GM21515 (cell line): ENCODE measurements around the gene ZDHHC7.
A peak's percentile ranks its signal among the peaks of the same experiment; 100 is the strongest.
"Not testable (repeated sequence)": the region's sequence is repeated elsewhere in the genome, so short reads cannot be mapped to it uniquely, and the experiment has no call there.

Experiments
- ATAC-seq: cut with Tn5 transposase; IDR thresholded peaks from one replicate; pipeline ENCODE4 v1.9.1; 2021; ENCODE audit not compliant: unreplicated experiment

ZDHHC7 gene, protein sequence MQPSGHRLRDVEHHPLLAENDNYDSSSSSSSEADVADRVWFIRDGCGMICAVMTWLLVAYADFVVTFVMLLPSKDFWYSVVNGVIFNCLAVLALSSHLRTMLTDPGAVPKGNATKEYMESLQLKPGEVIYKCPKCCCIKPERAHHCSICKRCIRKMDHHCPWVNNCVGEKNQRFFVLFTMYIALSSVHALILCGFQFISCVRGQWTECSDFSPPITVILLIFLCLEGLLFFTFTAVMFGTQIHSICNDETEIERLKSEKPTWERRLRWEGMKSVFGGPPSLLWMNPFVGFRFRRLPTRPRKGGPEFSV

DNA sequence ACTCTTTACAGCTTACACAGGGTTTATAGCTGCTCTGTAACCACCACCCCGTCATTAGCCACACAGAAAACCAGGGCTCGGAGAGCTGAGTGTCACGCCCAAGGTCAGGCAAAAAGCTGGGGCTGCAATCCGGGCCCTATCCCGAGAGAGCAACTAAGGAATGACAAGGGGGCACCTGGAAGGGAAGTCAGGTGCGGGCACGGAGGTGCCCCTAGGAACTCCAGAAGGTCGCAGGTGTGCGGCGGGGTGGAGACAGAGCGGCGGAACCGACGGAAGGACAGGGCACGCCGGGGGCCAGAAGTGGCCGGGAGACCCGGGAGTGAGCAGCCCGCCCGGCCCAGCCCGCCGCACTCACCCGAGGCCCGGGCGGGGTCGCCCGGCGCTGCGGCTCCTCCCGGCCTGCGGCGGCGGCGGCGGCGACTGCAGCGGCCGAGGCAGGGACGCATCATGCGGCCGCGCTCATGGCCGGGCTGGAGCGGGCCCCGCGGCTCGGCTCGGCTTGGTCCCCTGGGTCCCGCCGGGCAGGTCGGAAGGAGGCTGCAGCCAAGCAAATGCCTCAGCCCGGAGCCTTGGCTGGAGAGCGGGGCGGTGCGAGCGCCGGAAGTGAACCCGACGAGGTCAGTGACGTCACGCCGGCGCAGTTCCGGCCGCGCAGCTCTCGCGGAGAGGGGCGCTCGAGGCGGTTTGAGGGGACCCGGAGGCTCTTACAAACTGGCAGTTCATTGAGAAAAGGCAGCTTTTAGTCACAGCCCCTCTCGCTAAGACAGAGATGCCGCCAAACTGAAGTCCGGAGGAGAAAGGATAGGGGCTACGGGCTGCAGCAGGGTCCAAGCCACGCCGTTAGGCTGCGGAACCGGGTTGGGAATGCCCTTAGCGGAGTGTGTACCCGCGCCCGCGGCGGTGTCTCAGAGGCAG is at the start of gene ZDHHC7:
TSS of gene ZDHHC7 (minus strand) at position 605 of the 915 bp plus-strand sequence. CDS start 20,917 bp downstream, outside the sequence.
- ATAC-seq, result peak; percentile 95

GRCh38 chr16:85058909-85059308 is 47.6 kb upstream of the ZDHHC7 start:
- ATAC-seq, result no peak

- no peak for ATAC-seq
Observed at GRCh38 chr16:85057948-85058347, 46.6 kb upstream of the ZDHHC7 start.

DNA sequence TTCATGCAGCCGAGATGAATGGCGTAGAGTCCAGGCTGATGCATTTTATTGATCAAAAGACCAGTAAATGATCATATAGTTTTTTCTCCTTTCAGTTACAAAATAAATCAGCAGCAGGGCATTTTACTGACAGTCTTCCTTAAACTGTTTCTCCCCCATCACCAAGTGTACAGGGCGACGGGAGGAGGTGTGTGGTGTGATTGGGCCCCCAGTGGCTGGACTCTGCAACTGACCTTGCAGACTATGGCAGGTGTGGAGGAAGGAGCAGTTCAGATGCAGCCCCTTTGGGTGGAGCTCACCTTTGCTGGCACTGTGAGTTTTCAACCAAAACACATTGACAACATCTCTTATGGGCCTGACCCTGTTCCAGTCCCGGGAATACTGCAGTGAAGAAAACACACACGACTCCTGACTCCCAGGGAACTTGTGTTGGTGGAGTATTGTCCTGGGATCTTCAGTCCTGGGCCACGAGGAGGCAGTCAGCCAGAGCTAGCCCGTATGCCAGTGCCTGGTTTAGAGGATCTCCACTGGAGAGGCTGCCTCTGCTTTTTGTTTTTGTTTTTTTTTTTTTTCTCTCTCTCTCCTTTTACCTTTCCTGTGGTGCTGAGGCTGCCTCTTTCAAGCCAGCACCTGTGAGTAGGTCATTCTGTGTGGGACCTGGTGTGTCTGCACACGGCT is 46.0 kb upstream of the ZDHHC7 start:
- ATAC-seq, result no peak

DNA sequence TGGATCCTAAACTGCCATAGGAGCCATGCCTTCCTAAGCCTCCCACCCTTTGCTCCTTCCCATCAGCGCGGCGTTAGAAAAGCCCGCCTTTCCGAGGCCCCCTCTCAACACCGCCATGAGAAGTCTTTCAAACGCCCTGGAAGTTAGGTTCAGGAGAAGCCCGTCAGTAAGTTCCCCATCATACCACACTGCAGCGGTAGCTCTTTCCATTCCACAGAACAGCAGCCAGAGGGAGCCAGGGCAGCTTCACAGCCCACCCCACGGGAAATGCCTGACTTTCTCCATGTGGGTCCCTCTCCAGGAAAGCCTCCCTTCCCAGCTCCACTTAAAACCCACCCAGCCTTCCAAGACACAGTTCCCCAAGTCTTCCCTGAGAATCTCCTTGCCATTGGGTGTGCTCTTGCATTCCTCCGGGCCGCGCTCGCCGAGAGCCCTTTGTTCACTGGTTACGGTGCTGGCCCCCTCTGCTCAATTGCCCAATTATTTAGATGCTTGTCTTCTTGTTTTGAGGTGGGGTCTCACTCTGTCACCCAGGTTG is 44.9 kb upstream of the ZDHHC7 start:
- no peak for ATAC-seq

GRCh38 chr16:85055493-85056210 is 44.3 kb upstream of the ZDHHC7 start:
- peak; percentile 90 for ATAC-seq

- ATAC-seq, result no peak
Observed at GRCh38 chr16:85054948-85055492, 43.7 kb upstream of the ZDHHC7 start.

GRCh38 chr16:85054321-85054720 is 43.0 kb upstream of the ZDHHC7 start:
- not testable (repeated sequence) for ATAC-seq

GRCh38 chr16:85052536-85052935 is 41.2 kb upstream of the ZDHHC7 start:
- ATAC-seq, result no peak

DNA sequence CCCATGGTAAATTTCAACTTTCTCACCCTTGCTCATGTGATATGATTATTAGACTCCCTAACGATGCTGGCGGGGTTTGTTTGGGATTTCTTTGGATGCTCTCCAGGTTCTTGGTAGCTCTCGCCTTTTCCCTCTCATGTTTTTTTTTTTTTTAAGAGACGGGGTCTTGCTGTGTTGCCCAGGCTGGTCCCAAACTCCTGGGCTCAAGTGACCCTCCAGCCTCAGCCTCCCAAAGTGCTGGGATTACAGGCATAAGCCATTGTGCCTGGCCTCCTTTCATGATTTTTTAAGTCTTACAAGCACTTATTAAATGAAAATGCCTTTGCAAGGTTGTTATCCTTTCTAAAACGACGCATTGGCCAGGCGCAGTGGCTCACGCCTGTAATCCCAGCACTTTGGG is 40.3 kb upstream of the ZDHHC7 start:
- no peak for ATAC-seq

DNA sequence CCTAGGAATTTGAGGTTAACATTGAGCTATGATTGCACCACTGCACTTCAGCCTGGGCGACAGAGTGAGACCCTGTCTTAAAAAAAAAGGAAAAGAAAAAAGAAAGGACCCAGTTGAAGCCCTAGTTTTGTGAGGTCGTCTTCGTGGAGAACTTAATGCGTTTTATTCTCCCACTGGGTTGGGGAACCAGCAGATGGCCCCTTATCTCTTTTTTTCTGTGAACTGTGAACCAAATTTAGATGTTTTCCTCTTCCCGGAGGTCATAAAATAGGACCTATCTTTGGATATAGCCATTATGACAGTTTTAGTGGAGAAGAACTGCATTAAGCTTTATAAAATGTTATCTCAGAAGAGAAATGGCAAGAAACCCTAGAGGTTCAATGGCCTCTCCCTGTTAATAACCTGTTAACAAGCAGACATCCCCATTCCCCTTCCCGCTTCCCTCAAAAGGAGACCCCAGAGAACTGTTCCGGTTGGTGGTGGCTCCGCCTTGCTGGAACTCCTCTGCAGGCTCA is 39.8 kb upstream of the ZDHHC7 start:
- no peak for ATAC-seq

GRCh38 chr16:85049706-85050305 is 38.5 kb upstream of the ZDHHC7 start:
- no peak for ATAC-seq

- no peak for ATAC-seq
Observed at GRCh38 chr16:85048921-85049562, 37.7 kb upstream of the ZDHHC7 start.

DNA sequence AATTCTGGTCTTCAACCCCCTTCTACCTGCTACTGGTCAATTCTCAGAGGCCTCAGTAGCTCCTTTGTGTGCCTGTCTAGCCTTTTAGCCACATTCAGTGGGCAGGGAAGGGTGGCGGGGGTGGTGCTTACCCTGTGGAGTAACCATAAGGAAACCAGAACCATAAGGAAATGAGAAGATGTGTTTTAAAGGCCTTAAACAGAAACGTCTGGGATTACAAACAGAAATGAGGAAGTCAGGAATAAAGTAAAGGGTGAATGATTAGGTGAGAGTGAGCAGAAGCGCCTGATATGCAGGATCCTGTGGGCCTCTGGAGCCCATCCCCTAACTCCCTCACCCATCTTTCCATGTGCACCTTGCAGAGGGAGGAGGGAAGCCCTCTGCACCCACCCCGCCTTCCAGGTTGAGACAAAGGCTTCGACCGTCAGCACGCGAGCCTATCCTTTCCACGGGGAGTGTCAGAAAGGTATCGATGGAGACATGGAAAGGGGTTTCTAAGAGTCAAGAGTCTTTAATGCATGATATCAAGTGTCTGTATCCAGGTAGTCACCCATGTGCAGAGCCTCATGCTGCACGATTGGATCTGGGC is 36.6 kb upstream of the ZDHHC7 start:
- no peak for ATAC-seq

DNA sequence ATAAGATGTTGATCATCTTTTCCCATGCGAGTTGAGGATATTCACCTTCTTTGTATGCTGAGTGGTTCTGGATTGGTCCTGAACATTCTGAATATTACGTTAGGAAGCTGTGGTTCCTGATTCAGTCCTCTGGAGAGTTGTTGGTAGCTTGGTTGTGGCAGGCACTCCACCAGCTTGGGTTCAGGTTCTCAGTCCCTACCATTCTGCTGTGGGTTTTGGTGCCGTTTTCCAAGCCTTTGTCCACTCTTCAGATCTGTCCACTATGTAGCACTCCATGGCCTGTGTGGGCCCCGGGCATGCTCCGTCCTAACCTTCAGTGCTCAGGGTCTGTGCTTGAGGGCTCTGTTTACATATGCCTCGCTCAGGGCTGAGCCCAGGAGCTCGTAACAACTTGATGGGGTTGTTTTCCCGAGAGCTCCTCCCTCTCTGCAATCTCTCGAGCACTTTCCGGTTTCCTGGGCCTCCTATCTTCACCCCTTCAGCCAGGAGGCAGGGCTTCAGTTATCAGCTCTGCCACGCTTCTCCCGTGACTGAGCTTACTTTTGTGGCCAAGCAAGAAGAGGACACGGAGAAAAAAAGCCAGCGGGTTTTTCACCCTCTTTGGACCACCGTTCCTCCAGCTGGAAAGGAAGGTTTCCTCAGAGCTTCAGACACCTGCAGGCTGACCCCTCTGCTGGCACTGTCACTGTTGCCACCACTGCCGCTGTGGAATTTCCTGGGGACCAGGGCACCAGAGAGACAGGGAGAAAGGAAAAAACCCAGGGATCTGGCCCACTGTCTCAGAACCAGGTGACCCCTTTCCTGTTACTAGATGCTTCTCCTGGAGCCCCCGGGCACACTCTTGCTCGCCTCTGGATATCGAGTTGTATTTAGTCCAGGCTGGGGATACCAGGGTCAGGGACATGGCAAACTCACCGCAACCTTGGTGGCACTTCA is 35.9 kb upstream of the ZDHHC7 start:
- no peak for ATAC-seq

- no peak for ATAC-seq
Observed at GRCh38 chr16:85046472-85046916, 35.2 kb upstream of the ZDHHC7 start.

GRCh38 chr16:85045641-85046471 is 34.5 kb upstream of the ZDHHC7 start:
- ATAC-seq, result no peak
